ENCODE measurements around the gene VAV2.
"Not testable (repeated sequence)": the region's sequence is repeated elsewhere in the genome, so short reads cannot be mapped to it uniquely, and the experiment has no call there.

VAV2 gene

DNA sequence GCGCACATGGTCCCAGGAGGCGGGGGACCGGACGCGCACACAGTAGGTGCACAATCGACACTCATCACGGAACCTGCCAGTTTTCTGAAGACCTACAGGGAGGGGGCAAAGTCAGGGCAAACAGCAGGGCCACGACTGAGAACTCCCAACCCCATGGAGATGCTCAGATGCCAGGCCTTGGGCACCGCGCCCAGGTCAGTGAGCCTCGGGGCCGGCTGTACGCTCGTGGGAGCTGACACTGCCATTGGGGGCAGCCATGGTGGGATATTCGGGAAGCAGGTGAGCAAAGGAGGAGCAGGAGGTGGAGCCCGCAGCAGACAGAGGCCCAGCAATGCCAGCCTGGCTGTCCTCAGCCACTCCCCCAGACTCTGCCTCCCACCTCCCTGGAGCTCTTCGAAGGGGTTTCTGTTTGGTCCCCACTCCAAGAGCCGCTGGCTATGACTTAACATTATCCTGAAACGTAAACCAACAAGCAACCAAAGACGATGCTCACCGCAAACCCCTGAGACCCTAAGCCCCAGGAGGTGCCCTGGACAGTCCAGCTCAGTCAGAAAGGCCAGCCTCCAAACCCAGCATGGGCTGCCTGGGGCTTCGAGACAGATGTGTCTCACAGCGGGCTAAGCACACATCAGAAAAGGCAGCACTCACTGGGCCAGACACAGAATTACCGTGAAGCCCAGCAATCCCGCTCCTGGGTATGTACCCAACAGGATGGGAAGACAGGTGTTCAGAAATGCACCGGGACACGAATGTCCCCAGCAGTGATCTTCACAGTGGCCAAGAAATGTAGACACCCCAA is 78.4 kb downstream of the VAV2 start:
- no peak for DNase-seq

DNA sequence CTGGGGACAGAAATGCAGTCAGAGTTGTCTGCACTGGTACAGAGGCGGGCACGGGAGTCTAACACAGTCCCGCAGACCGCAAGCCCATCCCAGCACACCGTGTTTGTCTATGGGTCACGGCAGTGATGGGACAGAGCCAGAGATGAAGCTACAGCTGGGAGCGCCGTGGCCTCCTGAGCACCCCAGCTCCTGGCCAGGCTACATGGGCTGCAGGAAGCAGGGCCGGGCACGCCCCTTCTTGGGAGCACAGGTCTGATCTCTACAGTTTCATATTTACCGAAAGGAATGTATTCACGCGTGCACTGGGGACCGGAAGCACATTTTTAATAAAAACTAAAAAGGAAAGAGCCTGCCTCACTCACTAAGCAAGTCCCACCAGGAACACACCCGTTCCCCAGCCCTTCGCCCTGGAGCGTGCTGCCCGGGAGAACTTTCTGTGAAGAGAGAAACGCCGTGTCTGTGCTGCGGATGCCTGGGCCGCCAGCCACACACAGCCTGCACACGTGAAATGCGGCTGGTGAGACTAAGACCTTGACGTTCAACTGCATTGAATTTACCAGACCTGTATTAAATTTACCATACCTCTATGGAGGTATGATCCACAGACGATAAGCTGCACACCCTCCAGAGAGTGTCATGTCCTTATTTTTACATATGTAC is 81.1 kb downstream of the VAV2 start:
- DNase-seq: no peak

DNA sequence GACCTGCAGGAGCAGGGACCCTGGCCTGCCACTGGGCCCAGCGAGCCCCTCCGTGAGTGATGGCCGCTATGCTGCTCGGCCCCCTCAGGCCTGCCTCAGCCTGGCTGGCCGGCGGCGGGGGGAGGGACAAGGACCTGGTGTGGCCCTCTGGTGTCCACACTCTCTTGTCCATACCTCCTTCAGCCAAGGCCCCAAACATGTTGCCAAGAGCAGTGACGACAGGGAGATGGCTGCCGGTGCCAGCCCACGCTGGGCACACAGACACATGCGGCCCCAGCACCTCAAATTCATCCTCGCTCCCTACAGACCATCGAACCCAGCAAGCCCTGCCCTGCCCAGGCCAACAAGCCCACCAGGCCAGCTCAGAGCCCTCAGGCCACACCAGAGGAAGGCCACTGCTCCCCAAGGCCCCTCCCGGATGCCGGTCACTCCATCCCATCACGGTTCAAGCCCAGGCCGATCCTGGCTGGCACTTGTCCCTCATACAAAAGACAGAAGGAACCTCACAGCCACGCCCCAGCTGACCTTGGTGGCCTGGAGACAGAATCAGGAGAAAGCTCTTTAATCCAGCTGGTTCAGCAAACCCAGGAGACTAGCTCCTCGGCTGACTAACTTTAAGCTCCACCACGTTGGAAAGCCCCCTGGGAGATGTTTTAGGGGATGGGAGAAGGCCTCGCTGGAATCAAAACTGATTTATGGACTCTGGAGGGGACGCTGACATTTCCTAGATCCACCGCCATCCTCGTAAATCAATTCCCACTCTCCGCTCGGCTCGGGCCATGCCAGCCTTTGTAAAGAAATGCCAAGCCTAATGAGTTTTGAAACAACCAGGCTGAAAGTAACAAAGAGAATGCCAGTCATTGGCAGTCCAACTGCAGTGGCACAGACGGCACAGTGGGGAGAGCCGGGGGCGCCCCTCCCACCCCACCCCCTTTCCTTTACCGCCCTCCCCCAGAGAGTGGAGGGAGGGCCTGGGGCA is 84.9 kb downstream of the VAV2 start:
- DNase-seq: no peak

DNA sequence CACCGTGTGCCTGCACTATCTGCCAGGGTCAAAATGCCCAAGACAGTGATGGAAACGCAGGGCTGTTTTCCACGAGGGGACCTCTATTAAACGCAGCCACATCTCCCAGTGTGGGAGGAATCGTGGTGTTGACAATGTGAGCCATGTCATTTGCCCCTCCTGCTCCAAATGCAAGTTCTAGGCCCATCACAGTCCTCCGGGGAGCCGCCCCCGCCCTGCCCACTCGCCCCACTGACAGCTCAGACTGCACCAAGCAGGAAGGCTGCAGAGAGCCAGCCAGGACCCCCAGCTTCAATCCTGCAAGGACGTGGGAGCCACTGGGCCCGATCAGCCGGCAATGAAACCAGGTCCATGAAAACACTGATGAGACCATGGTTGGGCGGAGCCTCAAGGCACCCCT is 85.9 kb downstream of the VAV2 start:
- DNase-seq: no peak

DNA sequence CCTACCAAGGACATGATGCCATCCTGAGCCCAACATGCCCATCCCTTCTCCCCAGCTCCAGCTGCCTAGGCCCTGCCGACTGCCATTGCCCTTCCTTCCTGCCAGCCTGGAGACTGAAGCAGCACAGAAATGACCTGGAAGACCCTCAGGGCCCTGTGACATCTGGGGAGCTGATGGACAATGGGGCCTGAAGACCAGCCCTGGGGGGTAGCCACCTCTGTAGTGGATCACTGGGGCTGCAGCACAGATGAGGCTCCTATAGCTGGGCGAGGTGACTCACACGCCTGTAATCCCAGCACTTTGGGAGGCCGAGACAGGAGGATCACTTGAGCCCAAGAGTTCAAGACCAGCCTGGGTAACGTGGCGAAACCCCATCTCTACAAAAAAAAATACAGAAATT is 86.6 kb downstream of the VAV2 start:
- no peak for DNase-seq

DNA sequence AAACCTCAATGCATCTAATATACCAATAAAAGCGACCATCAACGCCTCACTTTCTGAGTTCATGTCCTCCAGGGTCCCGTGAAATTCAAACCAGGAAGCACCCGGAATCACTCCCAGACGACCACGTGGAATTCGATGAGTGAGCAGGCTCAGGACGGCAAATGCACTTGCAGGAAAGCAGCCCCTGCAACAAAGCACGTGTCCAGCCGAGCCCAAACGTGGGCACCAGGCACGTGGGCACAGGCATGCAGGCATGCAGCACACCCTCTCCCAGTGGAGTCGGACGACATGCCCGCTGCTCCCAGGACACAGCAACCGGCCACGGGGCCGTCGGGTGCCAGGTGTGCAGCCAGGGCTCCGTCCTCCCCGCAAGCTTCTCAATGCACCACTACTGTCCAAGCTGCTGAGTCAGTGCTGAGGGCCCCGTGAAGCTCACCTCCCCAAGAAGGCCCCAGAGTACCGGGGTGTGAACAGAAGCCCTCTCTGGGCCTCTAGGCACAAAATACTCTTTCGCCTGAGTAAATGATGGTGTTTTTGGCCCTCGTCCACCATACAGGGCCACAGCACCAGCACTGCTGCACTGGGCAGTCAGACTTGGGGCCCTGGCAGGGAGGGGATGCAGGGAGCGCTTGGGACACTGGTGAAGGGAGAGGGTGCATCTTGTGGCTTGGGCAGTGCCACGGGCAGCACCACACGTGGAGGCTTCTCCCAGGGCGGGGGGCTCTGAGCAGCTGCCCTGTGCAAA is 87.6 kb downstream of the VAV2 start:
- no peak for DNase-seq

DNA sequence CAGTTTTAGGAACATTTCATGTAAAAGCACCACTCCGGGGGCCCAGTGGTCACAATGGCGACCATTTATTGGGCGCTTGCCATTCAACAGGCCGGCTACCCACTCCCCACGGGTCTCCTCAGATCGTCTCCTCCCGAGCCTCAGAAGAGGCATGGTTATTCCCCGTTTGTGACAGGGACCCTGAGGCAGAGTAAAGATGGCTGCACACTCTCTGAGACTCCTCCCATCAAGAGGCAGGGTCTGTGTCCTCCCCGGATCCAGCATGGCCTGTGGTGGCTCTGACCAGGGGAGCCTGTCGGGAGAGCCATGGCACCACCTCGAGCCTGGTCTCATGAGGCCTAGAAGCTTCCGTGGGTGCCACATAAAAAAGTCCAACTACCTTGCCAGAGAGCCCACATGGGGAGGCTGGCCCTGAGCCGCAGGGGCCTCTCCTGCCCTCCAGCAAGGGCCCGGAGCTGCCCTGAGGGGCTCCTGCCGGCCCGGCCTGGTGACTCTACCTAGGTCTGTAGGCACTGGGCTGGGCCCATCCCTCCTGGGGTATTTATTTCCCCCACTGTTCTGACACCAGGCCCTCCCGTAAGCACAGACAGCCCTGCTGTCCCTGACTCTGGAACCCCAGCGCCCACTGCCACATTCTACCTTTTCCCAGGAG is 90.8 kb downstream of the VAV2 start:
- DNase-seq: no peak

DNA sequence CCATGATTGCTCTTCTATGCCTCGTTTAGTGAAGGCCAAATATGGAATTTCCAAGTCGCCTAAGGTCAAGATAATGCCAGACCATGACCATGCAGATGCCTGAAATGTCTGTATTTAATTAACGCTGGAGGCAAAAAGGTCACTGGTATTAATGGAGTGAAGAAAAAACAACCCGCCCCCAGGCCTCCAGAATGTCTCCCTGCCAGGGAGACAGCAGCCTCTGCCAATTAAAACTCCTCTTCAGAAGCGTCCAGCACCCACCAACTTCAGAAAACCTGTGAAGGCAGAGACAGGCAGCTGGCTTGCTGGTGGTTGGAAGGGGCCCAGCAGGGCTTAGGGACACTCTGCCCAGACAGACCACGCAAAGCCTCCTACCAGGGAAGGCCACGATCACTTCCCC is 94.4 kb downstream of the VAV2 start:
- no peak for DNase-seq

DNA sequence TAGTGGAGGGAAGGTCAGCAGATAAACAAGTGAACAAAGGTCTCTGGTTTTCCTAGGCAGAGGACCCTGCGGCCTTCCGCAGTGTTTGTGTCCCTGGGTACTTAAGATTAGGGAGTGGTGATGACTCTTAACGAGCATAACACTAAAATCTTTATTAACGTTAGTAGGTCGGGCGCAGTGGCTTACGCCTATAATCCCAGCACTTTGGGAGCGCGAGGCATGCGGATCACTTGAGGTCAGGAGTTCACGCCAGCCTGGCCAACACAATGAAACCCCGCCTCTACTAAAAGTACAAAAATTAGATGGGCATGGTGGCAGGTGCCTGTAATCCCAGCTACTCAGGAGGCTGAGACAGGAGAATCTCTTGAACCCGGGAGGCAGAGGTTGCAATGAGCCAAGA is 96.1 kb downstream of the VAV2 start:
- DNase-seq: not testable (repeated sequence)

DNA sequence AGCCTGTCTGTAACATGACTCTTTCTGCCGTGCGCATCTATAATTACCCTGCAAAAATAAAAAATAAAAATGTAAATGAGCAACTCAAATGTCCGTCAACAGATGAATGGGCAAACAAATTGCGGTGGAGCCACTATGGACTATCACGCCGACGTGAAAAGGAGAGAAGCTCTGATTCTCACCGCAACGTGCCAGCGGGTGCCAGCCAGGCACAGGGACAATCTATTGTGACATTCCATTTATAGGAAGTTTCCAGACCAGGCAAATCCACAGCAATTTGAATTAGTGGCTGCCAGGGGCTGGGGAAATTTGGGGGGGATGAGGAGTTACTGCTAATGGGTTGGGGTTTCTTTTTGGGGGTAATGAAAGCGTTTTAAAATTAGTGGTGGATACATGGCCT is 96.8 kb downstream of the VAV2 start:
- DNase-seq: no peak

DNA sequence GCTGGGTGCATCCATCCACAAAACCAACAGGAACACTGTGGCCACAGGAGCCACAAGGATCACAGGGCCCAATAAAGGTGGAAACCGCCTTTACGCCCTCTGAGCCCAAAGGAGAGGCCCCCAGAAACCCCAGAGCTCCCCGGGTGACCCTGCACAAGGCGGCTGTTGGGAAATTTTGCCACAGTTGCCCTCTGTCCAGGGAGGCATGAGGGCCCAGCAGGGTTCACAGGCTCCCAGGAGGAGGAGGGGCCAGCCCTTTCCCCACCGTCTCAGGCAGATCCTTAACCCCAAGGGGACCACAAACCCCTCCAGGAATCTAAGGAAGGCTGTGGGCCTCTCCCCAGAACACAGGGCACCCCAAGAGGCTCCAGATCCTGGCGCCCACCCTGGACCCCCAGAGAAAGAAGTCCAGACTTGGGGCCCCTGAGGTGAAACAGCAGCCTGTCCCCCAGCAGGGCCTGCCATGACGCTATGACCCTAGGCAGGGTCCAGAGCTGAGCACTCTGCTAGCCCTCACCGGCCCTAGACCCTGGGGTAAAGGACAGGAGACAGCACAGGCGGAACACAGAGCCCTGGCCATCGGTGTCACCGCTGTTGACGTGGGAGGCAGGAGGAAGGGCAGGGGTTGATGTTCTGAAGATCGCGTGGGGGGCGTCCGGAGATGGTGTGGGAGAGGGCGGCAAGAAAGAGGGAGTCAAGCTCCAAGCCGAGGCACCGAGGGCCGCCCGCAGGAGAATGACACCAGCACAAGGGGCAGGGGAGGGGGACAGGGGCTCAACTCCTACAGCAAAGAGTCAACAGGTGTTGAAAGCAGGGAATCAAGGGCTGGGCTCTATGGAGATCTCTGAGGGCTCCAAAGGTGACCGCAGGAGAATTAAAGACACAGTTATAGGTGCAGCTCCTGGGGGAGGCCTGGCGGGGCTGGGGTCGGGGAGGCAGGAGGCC is 97.5 kb downstream of the VAV2 start:
- DNase-seq: no peak

DNA sequence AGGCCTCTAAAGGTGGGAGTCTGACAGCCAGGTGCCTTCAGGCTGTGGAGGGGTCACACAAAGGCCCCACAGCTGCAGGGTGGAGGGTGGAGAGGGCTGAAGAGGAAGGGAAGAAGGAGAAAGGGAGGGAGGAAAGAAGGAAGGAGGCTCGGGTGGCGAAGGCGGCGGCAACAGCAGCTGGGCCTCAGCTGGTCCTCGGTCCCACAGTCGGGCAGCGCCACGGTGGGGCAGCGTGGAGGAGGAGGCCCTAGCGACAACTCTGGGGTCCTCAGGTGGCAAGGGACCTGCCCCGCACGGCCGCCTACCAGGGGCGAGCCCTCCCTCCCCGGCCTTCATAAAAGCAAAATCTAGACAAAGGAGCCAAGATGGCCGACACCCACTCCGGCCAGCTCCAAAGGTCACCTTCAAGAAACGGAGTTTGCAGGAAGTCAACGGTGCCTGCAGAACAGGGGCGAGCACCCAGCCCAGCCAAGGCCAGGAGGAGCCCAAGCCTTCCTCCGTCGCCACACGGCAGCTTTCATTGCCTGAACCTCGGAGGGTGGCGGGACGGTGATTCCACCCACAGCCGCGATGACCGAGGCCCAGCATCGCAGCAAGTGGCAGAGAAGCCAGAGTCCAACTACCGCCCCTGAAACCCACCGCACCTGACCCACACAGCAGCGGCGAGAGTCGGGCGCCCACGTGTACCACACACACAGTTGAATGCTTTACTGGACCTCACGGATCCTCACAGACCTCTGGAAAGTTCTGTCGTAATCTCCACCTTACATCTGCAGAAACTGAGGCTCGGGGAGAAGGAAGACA is 98.7 kb downstream of the VAV2 start:
- DNase-seq: no peak

DNA sequence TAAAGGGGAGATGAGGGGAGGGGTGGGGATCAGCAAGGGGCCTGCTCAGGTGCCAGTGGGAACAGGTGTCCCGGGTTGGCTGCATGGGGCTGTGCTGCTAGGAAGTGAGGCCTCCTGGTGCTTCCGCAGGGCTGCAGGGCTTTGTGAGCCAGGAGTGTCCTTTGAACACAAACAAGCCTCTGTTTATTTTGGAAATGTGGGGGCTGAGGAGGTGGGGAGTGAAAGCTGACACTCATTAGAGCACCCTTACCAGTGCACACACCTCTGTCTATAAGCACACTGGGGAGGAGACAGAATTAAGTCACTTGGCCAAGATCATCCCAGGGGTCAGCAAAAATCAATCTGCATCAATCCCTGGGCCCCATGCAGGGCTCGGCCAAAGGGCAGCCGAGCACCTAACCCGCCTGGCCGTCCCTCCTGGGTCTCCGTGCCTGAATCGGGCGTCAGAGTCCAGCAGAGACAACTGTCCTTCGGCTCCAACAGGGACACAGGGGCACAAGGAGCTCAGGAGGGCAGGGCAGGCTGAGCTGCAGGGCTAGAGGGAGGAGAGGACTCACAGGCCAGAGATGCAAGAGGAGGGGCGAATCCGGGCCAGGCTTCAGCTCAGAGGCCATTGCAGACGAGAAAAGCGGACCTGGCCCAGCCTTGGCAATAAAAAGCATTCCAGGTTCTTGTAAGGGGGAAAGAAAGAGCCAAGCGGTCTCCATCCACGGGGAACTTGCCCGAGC is 99.8 kb downstream of the VAV2 start:
- no peak for DNase-seq

DNA sequence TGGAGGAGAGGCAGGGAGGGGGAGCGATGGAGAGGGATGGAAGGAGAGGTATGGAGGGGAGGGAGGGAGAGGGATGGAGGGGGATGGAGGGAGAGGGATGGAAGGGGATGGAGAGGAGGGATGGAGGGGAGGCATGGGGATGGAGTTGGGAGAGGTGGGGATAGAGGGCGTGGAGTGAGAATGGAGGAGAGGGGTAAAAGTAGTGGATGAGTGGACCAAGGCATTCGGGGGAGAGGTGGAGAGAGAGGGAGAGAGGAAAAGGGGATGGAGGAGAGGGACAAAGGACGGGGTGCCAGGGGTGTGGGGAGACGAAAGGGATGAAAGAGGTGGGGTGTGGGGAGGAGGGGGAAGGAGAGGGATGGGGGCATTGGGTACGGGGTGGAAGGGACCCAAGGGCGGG is 100.4 kb downstream of the VAV2 start:
- DNase-seq: no peak

DNA sequence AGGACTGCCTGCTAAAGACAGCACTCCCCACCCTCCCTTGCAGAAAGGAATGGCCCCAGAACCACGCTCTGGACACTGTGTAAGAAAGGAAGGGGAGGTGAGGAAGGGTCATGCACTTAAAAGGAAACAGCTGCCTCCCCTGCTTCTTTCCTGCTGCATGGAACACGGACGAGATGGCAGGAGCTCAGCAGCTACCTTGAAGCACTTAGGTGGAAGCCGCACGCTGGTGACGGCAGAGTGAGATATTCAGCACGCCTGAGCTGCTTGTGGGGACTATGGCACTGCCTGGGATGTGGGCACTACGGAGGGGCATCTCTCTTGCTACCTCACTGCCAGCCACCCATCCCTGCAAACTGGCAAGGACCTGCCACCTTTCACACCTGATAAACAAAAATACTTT is 101.5 kb downstream of the VAV2 start:
- DNase-seq: no peak

DNA sequence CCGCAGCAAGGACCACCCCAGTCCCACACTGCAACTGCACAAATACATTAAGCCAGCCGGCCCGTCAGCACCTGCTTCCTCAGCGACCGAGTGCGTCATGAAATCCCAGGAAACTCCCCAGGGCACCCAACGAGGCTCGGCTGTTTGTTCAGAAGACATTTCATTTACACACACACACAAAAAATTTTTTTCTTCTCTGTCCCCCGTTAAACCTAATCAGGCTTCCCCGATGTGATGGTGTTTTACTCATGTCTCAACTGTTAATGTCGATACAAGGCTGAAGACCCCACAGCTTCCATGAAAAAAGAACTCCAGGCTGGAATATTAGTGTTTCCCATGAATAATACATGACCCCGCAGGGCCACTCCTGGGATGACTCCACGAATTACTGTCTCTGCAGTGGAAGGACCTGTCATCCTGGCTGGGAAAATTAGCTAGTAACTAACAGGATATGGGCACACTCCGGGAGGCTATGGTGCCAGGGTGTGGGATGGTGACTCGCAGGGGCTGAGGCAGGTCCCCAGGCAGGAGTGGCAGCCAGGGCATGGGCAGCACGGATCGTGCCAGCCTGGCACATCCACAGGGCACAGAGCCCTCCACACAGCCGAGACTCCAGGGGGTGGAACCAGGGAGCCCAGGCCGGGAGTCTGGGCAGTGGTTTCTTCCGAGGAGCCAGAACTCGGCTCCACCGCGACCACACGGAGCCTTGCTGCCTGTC is 102.4 kb downstream of the VAV2 start:
- no peak for DNase-seq

DNA sequence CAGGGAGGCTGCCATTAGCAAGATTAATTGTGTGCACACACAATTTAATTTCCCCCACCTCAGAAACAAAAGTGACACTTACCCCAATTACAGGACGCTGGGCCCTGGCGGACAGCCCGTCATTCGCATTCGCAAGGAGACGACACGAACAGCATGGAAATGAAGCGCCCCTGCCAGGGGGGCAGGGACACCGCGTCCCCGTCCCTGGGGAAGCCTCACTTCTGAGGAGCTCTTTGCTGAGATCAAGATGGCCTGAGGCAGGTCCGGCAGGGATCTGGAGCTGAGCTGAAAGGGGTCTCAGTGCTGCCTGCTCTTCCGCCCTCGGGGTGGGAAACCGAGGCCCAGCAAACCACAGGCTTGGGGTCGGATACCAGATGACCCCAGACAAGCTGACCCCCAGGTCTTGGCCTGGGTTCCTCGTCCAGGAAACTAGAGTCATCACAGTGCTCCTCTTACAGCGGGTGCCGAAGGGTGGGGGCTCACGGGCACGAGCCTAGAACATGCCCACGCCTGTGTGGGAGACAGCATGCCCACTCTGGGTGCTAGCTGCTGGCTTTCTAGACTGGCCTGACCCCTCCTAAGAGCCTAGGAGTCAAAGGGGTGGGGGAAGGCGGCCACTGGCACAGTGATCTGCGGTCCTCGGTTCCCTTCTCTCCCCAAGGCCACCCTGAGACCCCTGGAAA is 103.2 kb downstream of the VAV2 start:
- DNase-seq: no peak
